GM13976 (cell line): ENCODE measurements around the gene SHB.

Source experiments
- DNase-seq: peaks from one replicate; pipeline ENCODE4 v3.0.0; 2012; ENCODE audit warnings: low spot score
- CTCF ChIP-seq: IDR thresholded peaks from 2 replicates; pipeline ENCODE4 v1.5.1; 2012; ENCODE audit warnings: borderline replicate concordance, mild to moderate bottlenecking; ENCODE audit not compliant: insufficient read depth; ENCODE audit errors: extremely low read depth, missing control alignments, control extremely low read depth
- in situ Hi-C: fragments of 300-500 bp; cut with MboI; formaldehyde crosslinking; loops from one replicate; pipeline ENCODE4 v1.12.0; 2022; ENCODE audit warnings: low sequenced_read_pairs, mixed read lengths, inconsistent platforms; ENCODE audit not compliant: unreplicated experiment

The SHB gene

GRCh38 chr9:38066197-38066913, 2.7 kb downstream of the SHB start:
- TF ChIP-seq CTCF: no peak
- DNase-seq: no peak
- in situ Hi-C loops: no loop called here

- peak; percentile 55 for DNase-seq
- in situ Hi-C loops: no loop called here
- no peak for TF ChIP-seq CTCF
These were observed 3.5 kb downstream of the SHB start for GRCh38 chr9:38065369-38066075.

GRCh38 chr9:38064842-38065368, 4.1 kb downstream of the SHB start:
- DNase-seq: no peak
- in situ Hi-C loops: no loop called here
- TF ChIP-seq CTCF: no peak

GRCh38 chr9:38063363-38063707, 5.7 kb downstream of the SHB start:
- in situ Hi-C loops: no loop called here
- no peak for TF ChIP-seq CTCF
- no peak for DNase-seq

- TF ChIP-seq CTCF: no peak
- no peak for DNase-seq
- in situ Hi-C loops: no loop called here
These were observed 6.3 kb downstream of the SHB start for GRCh38 chr9:38062498-38063362.

GRCh38 chr9:38062106-38062497, 6.9 kb downstream of the SHB start:
- no peak for TF ChIP-seq CTCF
- in situ Hi-C loops: no loop called here
- DNase-seq: no peak
